ENCODE measurements around the gene ATXN7.

DNA sequence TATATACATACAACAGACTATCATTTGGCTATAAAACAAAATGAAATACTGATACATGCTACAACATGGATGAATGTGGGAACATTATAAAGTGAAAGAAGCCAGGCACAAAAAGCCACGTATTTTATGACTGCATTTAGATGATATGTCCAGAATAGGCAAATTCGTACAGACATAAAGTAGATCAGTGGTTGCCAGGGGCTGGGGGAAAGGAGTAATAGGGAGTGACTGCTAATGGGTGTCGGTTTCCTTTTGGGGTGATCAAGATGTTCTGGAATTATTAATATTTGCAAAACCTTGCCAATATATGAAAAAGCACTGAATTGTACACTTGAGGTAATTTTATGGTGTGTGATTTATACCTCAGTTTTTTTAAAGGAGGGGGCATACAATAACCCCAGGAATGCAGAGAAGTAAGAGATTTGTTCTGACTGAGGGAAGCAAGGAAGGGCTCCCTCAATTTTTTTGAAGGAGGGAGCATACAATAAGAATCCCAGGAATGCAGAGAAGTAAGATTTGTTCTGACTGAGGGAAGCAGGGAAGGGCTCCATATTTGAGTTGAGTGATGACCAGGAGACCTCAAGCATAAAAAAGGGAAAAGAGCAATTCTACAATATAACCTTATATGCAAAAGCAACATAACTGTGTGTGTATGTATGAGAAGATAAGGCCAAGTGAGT lies 153.4 kb downstream of the ATXN7 start:
- TF ChIP-seq, protein P1, sequence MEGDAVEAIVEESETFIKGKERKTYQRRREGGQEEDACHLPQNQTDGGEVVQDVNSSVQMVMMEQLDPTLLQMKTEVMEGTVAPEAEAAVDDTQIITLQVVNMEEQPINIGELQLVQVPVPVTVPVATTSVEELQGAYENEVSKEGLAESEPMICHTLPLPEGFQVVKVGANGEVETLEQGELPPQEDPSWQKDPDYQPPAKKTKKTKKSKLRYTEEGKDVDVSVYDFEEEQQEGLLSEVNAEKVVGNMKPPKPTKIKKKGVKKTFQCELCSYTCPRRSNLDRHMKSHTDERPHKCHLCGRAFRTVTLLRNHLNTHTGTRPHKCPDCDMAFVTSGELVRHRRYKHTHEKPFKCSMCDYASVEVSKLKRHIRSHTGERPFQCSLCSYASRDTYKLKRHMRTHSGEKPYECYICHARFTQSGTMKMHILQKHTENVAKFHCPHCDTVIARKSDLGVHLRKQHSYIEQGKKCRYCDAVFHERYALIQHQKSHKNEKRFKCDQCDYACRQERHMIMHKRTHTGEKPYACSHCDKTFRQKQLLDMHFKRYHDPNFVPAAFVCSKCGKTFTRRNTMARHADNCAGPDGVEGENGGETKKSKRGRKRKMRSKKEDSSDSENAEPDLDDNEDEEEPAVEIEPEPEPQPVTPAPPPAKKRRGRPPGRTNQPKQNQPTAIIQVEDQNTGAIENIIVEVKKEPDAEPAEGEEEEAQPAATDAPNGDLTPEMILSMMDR (IDR thresholded peaks at IDR 0.05), result no peak
- no peak for TF ChIP-seq POLR2A (IDR thresholded peaks at IDR 0.05)
